GM18951 (cell line): Measurements from ENCODE around the gene JMJD6.

Source experiments
- POLR2A ChIP-seq: IDR thresholded peaks from 4 replicates; pipeline ENCODE4 v1.6.1; 2011; ENCODE audit warnings: mild to moderate bottlenecking; ENCODE audit not compliant: insufficient read length, insufficient read depth; ENCODE audit errors: extremely low read depth
- in situ Hi-C: fragments of 300-500 bp; cut with MboI; formaldehyde crosslinking; loops from one replicate; pipeline ENCODE4 v1.12.0; 2022; ENCODE audit warnings: low sequenced_read_pairs, mixed read lengths, inconsistent platforms; ENCODE audit not compliant: unreplicated experiment

Gene JMJD6

GRCh38 chr17:76682296-76682695, 44.1 kb downstream of the JMJD6 start:
- no peak for TF ChIP-seq POLR2A
- in situ Hi-C loops, result no loop called here

GRCh38 chr17:76681222-76682137, 44.9 kb downstream of the JMJD6 start:
- in situ Hi-C loops, result no loop called here
- TF ChIP-seq POLR2A, result no peak

- TF ChIP-seq POLR2A, result no peak
- in situ Hi-C loops, result no loop called here
These were observed 47.2 kb downstream of the JMJD6 start for GRCh38 chr17:76679239-76679638.

- in situ Hi-C loops, result no loop called here
- TF ChIP-seq POLR2A, result no peak
These were observed 48.1 kb downstream of the JMJD6 start for GRCh38 chr17:76678330-76678729.

GRCh38 chr17:76677406-76677805, 49.0 kb downstream of the JMJD6 start:
- in situ Hi-C loops, result no loop called here
- TF ChIP-seq POLR2A, result no peak

GRCh38 chr17:76676629-76677028, 49.8 kb downstream of the JMJD6 start:
- TF ChIP-seq POLR2A, result no peak
- in situ Hi-C loops, result no loop called here

- no peak for TF ChIP-seq POLR2A
- in situ Hi-C loops, result no loop called here
These were observed 50.8 kb downstream of the JMJD6 start for GRCh38 chr17:76675648-76676047.

GRCh38 chr17:76674600-76674999, 51.8 kb downstream of the JMJD6 start:
- in situ Hi-C loops, result no loop called here
- no peak for TF ChIP-seq POLR2A

GRCh38 chr17:76673729-76674128, 52.7 kb downstream of the JMJD6 start:
- no peak for TF ChIP-seq POLR2A
- in situ Hi-C loops, result no loop called here

- in situ Hi-C loops, result no loop called here
- no peak for TF ChIP-seq POLR2A
These were observed 53.5 kb downstream of the JMJD6 start for GRCh38 chr17:76672892-76673291.

GRCh38 chr17:76672270-76672851, 54.0 kb downstream of the JMJD6 start:
- TF ChIP-seq POLR2A, result no peak
- in situ Hi-C loops, result no loop called here

- in situ Hi-C loops, result no loop called here
- TF ChIP-seq POLR2A, result peak; percentile 73
These were observed 54.5 kb downstream of the JMJD6 start for GRCh38 chr17:76671912-76672262.

GRCh38 chr17:76671123-76671911, 55.1 kb downstream of the JMJD6 start:
- TF ChIP-seq POLR2A, result peak; percentile 61

More at GRCh38 chr17:76671123-76671911, 55.1 kb downstream of the JMJD6 start:
- in situ Hi-C loops, result no loop called here
